Activated CD4-positive, alpha-beta memory T cell treated with anti-CD3 and anti-CD28 coated beads, Interleukin-2, amount 10 ng/mL, durations not matched to agents 7 days and 5 days (primary cell): ENCODE results near the gene C1QL4. TPM values are rescaled to one million over a fixed set of nuclear protein-coding genes. Genes with fewer than 3 reads are reported as not detected.

ENCODE experiments used
- CTCF ChIA-PET: fragments of 350-600 bp; sonication (Branson Sonifier 250); formaldehyde crosslinking; loops from one replicate; lab custom pipeline; 2021; ENCODE audit warnings: antibody characterized with exemption, inconsistent platforms; lab: Charles Lee
- POLR2A ChIA-PET: fragments of 350-600 bp; sonication (Branson Sonifier 250); formaldehyde crosslinking; loops from one replicate; lab custom pipeline; 2021; ENCODE audit warnings: antibody characterized with exemption; lab: Charles Lee
- DNase-seq: peaks from one replicate; pipeline ENCODE4 v3.0.0-alpha.2; 2020
- H3K27ac Mint-ChIP-seq: one replicate; pipeline ENCODE4 v1.8.0; 2021; ENCODE audit warnings: mild to moderate bottlenecking, mixed read lengths
- H3K27me3 Mint-ChIP-seq: one replicate; pipeline ENCODE4 v1.8.0; 2021; ENCODE audit warnings: mixed read lengths
- H3K36me3 Mint-ChIP-seq: one replicate; pipeline ENCODE4 v1.8.0; 2021; ENCODE audit warnings: low read depth, mixed read lengths
- H3K4me1 Mint-ChIP-seq: one replicate; pipeline ENCODE4 v1.8.0; 2021; ENCODE audit warnings: mixed read lengths
- H3K4me3 Mint-ChIP-seq: one replicate; pipeline ENCODE4 v1.8.0; 2021; ENCODE audit warnings: mild to moderate bottlenecking, mixed read lengths
- H3K9me3 Mint-ChIP-seq: one replicate; pipeline ENCODE4 v1.8.0; 2021; ENCODE audit warnings: mixed read lengths
- total RNA-seq, 2 experiments: library from RNA; stranded (reverse); gene quantifications; one replicate each; pipeline ENCODE4 v1.2.3, GENCODE V29; 2021

Gene C1QL4
- total RNA-seq, 2 experiments from 2014 or later: not detected

DNA sequence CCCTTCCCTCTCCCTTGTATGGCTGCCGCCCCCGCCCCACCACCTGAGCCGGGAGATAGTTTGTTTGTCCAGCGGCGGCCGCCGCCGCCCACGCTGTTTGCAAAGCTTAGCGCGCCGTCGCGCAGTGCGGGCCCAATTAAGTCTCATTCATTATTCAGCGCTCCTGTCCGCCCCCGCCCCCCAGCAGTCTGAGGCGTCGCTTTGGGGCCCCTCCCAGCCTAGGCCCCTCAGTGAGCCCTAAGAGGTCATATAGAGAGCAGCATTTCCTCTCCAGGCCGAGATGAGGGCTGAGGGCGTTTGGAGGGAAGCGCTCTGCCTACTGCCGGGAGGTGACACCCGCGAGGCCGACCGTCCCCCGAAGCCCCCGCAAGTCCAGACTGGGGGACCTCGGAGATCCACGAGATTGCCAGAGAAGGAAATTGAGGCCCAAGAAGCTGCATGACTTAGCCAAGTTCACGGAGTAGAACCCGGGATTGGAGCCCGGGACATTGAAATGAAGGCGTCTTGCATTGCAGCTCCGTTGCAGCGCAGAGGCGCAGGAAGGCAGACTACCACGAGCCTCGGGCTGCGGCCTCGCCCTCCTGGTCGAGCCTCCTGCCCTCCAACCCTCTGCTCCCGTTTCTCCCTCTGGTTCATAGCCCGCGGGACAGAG, 9.8 kb upstream of the C1QL4 start, which contains the start of gene DNAJC22:
TSS of gene DNAJC22 (plus strand) at position 230 of the 652 bp plus-strand sequence. CDS start 1,985 bp downstream, outside the sequence.
- ChIA-PET POLR2A (interaction anchor here (1.3 to 2.0 kb wide), 5 partner anchors 11 to 57 kb away, joined by 4 to 12 read pairs (median 7); partner anchors contain the start of genes PRPH and SPATS2), CTCF (interaction anchor here (0.6 to 9.4 kb wide), 31 partner anchors 7 to 290 kb away, joined by 3 to 161 read pairs (median 6); partner anchors contain the start of genes C1QL4, PRPF40B, PRPH and SPATS2)
- Mint-ChIP-seq H3K36me3 (no peaks in the 10 kb centered on the region), H3K27me3 (peaks cover 74% of the 10 kb centered on the region), H3K9me3 (no peaks in the 10 kb centered on the region), H3K4me1 (peaks cover 37% of the 10 kb centered on the region), H3K4me3 (peak within 1 kb of the TSS; percentile 57), H3K27ac (no peak within 1 kb of the TSS)
- DNase-seq: peak; percentile 34

DNA sequence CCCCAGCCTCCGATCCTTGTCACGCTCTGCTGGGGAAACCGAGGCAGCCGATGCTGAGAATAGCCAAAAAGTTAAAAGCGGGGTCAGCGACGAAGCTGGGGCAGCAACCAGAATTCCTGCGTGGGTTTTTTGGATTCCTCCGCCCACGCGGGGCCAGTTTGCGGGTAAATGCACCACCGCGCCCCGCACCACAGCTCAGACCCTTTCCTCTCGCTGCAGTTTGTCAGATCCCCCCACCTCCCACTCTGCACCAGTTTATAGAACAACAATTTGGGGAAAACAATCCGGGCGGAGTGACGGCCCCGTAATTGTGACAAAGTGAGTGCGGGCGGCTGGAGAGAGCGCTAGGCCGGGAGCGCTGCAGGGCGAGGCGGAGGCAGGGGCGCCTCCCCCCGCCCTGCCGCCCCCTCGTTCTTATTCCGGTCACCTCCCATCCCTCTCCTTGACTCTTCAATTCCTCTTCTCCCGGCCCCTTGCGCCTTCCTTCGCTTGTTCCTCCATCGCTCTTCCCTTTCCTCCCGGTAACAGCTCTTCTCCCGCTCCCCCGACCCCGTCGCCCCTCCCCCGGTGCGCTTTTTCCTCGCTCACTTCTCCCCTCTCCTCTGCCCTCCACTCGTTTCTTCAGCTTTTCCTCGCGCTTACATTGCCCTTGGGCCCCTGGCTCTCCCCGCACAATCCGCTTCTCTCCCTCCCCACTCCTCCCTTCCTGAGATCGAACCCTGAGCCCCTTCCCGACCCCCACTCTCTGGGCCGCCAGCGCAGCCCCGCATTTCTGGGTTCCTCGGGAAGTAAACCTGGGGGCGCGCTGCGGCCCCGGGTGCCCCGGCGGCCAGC, 9.1 kb upstream of the C1QL4 start:
- no peak for DNase-seq
- Mint-ChIP-seq H3K36me3 (no peaks in the 10 kb centered on the region), H3K9me3 (no peaks in the 10 kb centered on the region), H3K27ac (no peak overlapping the region), H3K4me3 (no peak overlapping the region), H3K4me1 (peaks cover 37% of the 10 kb centered on the region), H3K27me3 (peaks cover 76% of the 10 kb centered on the region)
- POLR2A ChIA-PET: interaction anchor here (0.7 to 2.0 kb wide), 5 partner anchors 11 to 57 kb away, joined by 3 to 12 read pairs (median 7); partner anchors contain the start of genes PRPH and SPATS2
- CTCF ChIA-PET: interaction anchor here (0.6 to 9.4 kb wide), 15 partner anchors 9 to 291 kb away, joined by 3 to 161 read pairs (median 9); partner anchors contain the start of genes C1QL4, PRPH, SPATS2 and TROAP

DNA sequence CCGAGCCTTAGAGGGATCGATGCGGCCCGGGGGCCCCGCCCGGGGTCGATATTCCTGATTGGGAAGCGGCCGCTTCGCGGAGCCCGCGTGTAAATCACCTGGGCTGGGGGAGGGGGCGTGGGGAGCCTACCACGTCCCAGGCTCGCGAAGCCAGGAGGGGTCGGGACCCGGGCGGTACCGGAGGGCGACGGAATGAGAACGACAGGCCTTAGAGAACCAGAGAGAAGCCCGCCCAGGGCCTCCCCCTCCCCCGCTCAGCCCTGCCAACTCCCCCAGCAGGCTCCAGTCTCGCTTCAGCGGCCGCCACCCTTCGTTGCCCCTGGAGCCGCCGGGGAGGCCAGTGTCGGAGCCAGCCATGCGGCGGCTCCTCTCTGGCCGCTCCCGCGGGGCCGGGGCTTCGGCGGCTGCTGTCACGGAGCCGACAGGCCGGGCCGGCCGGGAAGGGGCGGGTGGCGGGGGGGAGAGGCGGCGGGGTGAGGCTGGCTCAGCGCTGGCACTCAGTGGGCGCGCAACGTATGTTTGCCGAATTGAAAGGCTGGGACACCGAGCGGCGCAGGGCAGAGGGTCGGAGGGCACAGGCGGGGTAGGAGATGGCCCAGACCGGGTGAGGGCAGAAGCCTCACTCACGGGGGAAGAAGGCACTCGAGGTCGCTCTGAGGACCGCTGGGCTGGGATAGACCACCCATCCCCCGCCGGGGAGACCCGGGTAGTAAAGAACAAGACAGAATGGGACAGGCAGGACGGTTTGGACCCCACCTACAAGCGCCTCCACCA, 8.2 kb upstream of the C1QL4 start:
- no peak for DNase-seq
- no peak overlapping the region for H3K27ac Mint-ChIP-seq
- POLR2A ChIA-PET: interaction anchor here (0.7 kb wide), 1 partner anchor 10 kb away, joined by 3 read pairs; no protein-coding TSS in a partner anchor
- no peaks in the 10 kb centered on the region for H3K36me3 Mint-ChIP-seq
- peaks cover 37% of the 10 kb centered on the region for H3K4me1 Mint-ChIP-seq
- no peaks in the 10 kb centered on the region for H3K9me3 Mint-ChIP-seq
- peaks cover 80% of the 10 kb centered on the region for H3K27me3 Mint-ChIP-seq
- CTCF ChIA-PET: interaction anchor here (3.3 to 9.4 kb wide), 3 partner anchors 12 to 54 kb away, joined by 27 to 161 read pairs (median 65); partner anchors contain the start of genes PRPH and SPATS2
- peak overlapping the region; percentile 24 for H3K4me3 Mint-ChIP-seq

DNA sequence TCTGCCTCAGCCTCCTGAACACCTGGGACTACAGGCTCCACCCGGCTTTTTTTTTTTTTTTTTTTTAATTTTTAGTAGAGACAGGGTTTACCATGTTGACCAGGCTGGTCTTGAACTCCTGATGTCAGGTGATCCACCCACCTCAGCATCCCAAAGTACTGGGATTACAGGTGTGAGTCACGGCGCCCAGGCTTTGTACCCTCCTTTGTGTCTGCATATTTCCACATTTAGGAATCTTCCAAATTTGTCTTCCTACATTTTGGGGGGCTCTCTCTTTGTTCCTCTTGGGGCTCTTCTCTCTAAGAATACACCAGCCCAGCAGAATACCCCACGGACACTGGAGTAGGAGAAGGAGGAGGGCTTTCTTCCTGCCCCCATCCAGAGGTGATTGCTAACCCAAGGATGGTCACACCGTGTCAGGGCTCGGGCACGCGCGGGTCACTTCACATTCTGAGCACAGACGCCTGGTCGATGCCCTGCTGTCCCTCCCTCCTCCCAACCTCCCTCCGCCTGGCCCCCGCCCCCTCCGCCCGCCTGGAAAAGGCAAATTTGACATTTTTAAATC, 7.6 kb upstream of the C1QL4 start:
- POLR2A ChIA-PET: no interaction called here
- Mint-ChIP-seq H3K4me1 (peaks cover 37% of the 10 kb centered on the region), H3K27me3 (peaks cover 86% of the 10 kb centered on the region)

DNA sequence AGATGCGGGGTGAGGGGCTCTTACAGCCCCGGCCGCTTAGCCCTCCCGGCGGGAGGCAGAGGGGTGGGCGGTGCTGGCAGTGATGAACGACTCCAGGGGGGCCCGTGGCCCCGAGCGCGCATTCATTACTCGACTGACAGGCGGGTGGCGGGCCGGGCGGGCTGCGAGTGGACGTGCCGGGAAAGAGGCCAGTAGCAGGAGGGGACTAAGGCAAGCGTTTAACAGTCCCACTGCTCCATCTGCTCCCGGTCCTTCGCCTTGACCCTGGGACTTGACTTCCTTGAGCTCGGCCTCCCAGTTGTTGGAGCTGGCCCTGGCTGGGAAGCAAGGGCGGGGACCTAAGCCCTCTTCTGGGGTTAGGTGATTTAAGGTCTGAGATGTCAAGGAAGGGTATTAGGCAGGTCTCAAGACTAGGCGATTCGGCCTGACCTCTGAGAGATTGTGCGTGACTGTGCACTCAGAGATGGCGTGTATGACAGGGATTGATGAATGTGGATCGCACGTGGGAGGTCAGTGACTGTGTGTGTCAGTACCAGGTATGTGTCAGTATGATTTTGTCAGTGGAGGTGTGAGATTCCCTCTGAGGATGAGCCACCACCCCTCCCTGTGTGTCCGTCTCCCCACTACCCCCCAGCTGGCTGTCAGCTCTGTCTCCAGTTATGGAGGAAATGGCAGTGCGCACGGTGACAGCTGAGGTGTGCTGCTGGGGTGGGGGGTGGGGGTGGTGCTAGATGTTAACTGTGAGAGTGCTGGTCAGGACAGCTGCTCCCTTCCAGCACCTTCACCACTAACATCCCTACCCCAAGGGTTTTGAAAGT, 6.1 kb upstream of the C1QL4 start:
- H3K27me3 Mint-ChIP-seq: peaks cover 89% of the 10 kb centered on the region
- peaks cover 37% of the 10 kb centered on the region for H3K4me1 Mint-ChIP-seq
- H3K36me3 Mint-ChIP-seq: no peaks in the 10 kb centered on the region
- ChIA-PET POLR2A (interaction anchor here (0.7 to 2.7 kb wide), 7 partner anchors 11 to 212 kb away, joined by 3 to 17 read pairs (median 4); partner anchors contain the start of genes PRPH, SPATS2, TROAP and TUBA1B), CTCF (interaction anchor here (0.6 to 3.8 kb wide), 19 partner anchors 9 to 405 kb away, joined by 3 to 52 read pairs (median 5); partner anchors contain the start of genes PRPH, SPATS2 and TROAP)
- no peaks in the 10 kb centered on the region for H3K9me3 Mint-ChIP-seq
- H3K4me3 Mint-ChIP-seq: peak overlapping the region; percentile 35
- DNase-seq: no peak
- no peak overlapping the region for H3K27ac Mint-ChIP-seq

More for the DNA sequence above, 7.6 kb upstream of the C1QL4 start:
- Mint-ChIP-seq H3K36me3 (no peaks in the 10 kb centered on the region), H3K27ac (no peak overlapping the region), H3K4me3 (no peak overlapping the region), H3K9me3 (no peaks in the 10 kb centered on the region)
- CTCF ChIA-PET: interaction anchor here (3.3 to 3.8 kb wide), 2 partner anchors 8 to 13 kb away, joined by 20 to 33 read pairs; no protein-coding TSS in a partner anchor
- DNase-seq: no peak

DNA sequence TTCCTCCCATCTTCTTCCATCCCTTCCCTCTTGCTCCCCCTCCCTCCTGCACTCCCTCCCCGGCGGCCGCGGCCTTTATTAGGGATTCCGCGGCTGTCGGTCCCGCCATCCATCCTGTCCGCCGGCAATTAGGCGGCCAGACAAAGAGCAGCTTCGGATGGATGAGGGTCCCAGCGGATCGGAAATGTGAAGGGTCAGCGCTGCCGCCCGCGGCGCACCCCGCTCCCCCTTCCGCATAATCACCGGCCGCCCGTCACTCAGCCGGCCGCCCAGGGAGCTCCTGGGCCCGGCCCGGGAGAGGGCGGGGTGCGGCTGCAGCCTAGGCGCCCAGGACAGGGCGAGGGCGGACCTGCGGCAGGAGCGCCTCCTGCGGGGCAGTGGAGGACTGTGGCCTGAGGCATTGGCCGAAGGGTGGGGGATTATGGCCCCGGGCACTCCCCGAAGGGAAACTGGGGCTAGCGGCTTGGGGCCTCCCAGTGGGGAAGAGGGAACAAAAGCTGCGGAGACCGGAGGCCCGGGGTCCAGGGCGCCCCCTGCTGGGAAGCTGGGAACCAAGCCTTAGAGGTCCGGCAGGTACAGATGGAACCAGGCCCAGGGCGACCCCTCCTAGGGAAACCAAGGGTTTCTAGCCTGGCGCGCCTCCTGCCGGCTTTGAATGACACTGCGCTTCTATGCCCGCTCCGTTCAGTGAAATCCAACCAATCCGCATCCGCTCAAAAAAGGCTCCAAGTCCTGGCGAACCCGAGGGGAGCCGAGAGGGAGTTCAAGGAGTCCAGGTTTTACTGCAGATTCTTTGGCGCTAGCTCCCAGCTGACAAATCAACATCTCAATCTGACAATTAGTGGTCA, 5.3 kb upstream of the C1QL4 start:
- H3K9me3 Mint-ChIP-seq: no peaks in the 10 kb centered on the region
- peak overlapping the region; percentile 35 for H3K4me3 Mint-ChIP-seq
- peaks cover 40% of the 10 kb centered on the region for H3K4me1 Mint-ChIP-seq
- ChIA-PET POLR2A (interaction anchor here (0.9 to 2.7 kb wide), 8 partner anchors 16 to 211 kb away, joined by 3 to 17 read pairs (median 4); partner anchors contain the start of genes PRPH, SPATS2, TROAP and TUBA1B), CTCF (interaction anchor here (0.6 to 3.8 kb wide), 24 partner anchors 9 to 406 kb away, joined by 3 to 52 read pairs (median 4); partner anchors contain the start of genes PRPH, SPATS2 and TROAP)
- no peaks in the 10 kb centered on the region for H3K36me3 Mint-ChIP-seq
- H3K27me3 Mint-ChIP-seq: peaks cover 90% of the 10 kb centered on the region
- peak; percentile 80 for DNase-seq
- no peak overlapping the region for H3K27ac Mint-ChIP-seq

DNA sequence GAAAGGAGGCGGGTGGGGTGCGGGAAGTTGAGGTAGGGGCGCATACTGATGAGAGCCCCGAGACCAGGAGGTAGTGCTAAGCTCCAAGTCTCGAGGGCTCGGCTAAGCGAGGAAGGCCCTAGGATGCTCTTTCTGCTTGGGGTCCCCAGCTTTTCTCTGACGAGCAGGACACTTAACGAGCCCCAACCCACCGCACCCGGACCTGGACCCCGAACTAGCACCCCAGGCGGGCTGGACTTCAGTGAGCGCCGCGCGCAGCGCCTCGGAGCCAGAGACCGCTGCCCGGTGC, 4.7 kb upstream of the C1QL4 start:
- no peaks in the 10 kb centered on the region for H3K36me3 Mint-ChIP-seq
- H3K27ac Mint-ChIP-seq: no peak overlapping the region
- ChIA-PET CTCF (interaction anchor here (0.6 to 3.8 kb wide), 16 partner anchors 9 to 407 kb away, joined by 3 to 52 read pairs (median 8); partner anchors contain the start of genes PRPH, SPATS2 and TROAP), POLR2A (interaction anchor here (0.9 to 2.7 kb wide), 7 partner anchors 17 to 211 kb away, joined by 3 to 17 read pairs (median 4); partner anchors contain the start of genes PRPH, SPATS2, TROAP and TUBA1B)
- peaks cover 90% of the 10 kb centered on the region for H3K27me3 Mint-ChIP-seq
- H3K4me3 Mint-ChIP-seq: no peak overlapping the region
- no peak for DNase-seq
- H3K9me3 Mint-ChIP-seq: no peaks in the 10 kb centered on the region
- peaks cover 40% of the 10 kb centered on the region for H3K4me1 Mint-ChIP-seq

DNA sequence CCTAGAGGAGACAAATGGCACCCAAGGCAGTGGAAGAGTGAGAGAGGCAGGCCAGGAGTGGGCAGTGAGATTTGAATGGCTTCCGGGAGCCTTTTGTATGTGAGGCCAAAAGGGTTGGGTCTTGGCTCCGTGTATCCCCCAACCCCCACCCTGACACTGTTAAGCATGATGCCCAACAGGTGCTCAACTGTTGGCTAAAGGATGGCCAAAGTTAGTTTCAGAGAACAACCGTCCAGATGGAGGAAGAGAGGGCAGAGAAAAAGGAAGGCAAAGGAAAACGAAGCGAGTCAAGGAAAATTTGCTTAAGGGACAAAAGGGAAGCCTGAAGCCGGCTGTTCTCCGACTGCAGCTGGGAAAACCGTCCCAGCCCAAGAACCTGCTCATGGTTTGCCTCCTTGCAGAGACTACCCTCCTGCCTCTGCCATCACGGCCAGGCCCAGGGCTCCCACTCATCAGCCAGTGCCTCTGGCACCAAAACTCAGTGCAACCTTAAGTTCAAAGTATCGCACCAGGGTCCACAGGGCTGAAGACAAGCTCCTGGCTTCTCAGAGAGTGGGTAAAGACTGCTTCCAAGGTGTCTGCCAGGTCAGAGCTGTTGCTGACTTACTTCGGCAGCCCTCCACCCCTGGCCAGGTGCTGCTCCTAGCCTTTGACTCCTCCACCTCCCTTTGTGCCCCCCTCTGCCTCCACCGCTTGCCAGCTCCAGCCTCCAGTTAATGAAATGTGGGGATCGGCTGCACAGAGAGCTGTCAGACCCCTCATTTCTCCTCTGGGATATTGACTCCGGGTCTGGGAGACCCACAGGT, 4.2 kb upstream of the C1QL4 start:
- Mint-ChIP-seq H3K4me1 (peaks cover 35% of the 10 kb centered on the region), H3K4me3 (no peak overlapping the region), H3K27ac (no peak overlapping the region), H3K9me3 (no peaks in the 10 kb centered on the region), H3K27me3 (peaks cover 87% of the 10 kb centered on the region), H3K36me3 (no peaks in the 10 kb centered on the region)
- CTCF ChIA-PET: interaction anchor here (0.7 to 3.8 kb wide), 14 partner anchors 8 to 407 kb away, joined by 3 to 52 read pairs (median 10); partner anchors contain the start of genes PRPH, SPATS2 and TROAP
- POLR2A ChIA-PET: interaction anchor here (1.3 to 2.7 kb wide), 4 partner anchors 17 to 53 kb away, joined by 4 to 17 read pairs (median 8); partner anchors contain the start of genes PRPH and TROAP
- no peak for DNase-seq

DNA sequence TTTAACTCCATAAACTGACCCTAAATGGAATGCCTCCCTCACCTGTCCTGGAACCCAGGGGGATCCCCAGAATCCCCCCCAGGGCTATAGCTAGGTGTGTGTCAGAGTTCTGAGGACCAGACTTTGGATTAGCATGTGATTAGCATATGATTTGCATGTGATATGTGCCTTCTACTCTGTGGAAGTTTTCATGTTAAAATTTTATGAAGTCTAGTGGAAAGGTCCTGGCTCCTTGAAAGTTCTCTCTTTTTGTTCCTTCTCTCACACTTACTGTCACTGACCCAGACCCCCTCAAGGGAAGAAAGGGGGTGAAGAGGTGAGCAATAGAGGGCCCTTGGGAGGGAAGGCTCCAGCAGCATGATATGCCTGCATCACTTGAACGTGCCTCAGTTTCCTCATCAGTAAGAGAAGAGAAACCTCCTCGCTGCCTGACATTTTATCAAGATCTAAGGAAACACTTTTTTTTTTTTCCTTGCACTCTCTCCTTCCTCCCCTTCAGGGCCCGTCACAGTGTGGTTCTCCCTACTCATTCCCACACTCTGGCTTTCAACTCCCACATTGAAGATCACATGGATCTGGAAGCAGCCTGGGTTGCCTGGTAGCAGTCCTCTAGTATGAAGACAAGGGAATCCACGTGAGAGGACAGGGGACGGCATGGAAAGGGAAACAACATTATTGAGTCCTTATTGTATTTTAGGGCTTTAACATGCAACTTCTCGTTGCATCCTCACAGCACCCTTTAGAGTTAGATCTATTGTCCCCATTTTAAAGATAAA, 3.3 kb upstream of the C1QL4 start:
- POLR2A ChIA-PET: interaction anchor here (1.7 kb wide), 1 partner anchor 18 kb away, joined by 5 read pairs; the partner anchor contains the start of gene TROAP
- CTCF ChIA-PET: interaction anchor here (1.4 to 1.5 kb wide), 2 partner anchors 8 to 45 kb away, joined by 4 read pairs; partner anchors contain the start of gene PRPH
- H3K9me3 Mint-ChIP-seq: no peaks in the 10 kb centered on the region
- no peak overlapping the region for H3K27ac Mint-ChIP-seq
- H3K27me3 Mint-ChIP-seq: peaks cover 86% of the 10 kb centered on the region
- H3K4me3 Mint-ChIP-seq: no peak overlapping the region
- DNase-seq: no peak
- H3K36me3 Mint-ChIP-seq: no peaks in the 10 kb centered on the region
- H3K4me1 Mint-ChIP-seq: peaks cover 29% of the 10 kb centered on the region
